NCI-H748 treated with DMSO at 0.1 percent for 48 hours (cell line): ENCODE measurements around the gene PHACTR1.

ENCODE experiments used
- DNase-seq: peaks from one replicate; lab custom pipeline; 2025; lab: John Stamatoyannopoulos, UW

PHACTR1 gene

DNA sequence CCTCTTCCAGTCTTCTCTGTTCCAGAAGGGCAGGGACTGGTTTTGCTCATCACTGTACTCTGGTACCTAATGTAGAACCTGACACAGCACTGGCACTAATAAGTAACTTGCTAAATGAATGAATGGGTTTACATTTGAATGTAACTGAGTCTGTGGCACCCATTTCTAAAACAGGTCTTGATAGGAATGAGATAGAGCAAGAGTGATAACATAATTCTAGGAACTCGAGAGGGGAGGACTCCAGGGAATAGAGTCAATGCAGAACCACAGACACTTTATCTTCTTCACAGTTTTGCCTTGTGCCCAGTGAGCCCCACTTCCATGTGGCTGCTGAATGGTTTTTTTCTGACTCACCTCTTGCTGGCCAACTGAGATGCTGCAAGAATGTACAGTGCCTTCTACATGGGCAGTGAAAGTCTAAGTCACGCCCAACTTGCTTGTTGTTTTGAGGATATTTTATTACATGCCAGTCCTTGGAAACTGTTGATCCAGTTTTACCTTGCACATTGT, 550.6 kb downstream of the PHACTR1 start:
- DNase-seq, result no peak

DNA sequence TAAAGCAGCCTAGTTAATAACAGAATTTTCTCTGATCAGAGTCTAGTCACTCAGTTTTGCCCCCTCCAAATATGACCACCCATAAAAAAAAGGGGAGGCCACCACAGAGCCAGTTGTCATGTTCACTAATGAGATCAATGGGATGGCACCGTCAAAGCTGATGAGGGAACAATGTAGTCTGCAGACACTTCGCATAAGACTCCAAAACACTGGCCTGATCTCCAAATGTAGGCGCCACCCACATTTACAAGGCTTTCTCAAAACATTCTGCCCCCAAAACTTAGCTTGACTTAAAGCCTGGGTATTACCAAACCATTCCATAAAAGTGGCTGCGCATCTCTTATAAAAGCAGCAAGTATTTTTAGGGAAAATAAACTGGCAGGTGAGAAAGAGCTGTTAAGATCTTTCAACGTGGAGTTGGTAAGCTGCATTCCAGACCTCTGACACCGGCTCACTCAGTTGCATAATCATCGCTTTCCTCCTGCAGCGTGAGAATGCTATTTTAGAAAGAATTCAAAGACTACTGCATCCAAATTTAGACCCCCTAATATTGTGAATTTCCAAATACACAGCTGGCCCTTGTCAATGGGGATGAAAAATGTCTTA, 552.4 kb downstream of the PHACTR1 start:
- no peak for DNase-seq

DNA sequence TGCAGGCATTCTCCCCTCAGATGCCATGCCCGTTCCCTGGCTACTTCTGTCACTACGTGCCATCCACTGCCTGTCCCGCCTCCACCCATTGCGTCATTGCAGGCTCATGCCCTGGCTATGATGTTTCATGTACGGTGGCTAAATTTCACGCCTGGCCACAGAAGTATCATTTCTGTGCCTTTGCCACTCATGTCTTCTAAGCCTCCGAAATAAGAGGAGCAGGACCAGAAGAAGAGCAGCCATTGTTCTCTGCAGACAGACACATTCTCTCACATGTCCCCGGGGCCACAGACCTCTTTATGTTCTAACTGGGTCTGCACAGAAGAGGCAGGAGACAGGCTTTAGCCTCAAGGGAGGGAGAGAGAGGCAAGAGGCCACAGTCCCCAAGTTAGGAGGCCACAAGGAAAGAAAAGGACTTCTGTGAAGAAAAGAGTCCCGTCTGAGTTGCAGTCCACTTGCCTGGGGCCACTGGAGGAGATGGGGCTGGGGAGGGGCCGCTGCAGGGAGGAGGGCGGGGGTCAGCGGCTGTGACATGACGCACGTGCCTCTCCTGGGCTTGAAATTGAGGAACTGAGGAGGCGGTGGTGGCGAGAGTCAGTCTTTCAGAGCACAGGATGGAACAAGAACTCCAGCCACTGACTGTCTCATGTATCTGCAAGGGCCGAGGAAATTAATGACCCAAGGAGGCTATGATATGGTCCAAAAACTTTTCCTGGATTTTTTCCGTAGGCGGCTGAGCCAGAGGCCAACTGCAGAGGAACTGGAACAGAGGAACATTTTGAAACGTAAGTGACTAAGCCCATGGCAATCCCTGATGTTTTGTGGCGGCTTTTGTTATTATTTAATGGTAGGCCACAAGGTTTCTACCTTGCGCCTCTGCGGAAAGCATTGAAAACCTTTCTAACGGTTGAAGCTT, 555.8 kb downstream of the PHACTR1 start:
- no peak for DNase-seq

DNA sequence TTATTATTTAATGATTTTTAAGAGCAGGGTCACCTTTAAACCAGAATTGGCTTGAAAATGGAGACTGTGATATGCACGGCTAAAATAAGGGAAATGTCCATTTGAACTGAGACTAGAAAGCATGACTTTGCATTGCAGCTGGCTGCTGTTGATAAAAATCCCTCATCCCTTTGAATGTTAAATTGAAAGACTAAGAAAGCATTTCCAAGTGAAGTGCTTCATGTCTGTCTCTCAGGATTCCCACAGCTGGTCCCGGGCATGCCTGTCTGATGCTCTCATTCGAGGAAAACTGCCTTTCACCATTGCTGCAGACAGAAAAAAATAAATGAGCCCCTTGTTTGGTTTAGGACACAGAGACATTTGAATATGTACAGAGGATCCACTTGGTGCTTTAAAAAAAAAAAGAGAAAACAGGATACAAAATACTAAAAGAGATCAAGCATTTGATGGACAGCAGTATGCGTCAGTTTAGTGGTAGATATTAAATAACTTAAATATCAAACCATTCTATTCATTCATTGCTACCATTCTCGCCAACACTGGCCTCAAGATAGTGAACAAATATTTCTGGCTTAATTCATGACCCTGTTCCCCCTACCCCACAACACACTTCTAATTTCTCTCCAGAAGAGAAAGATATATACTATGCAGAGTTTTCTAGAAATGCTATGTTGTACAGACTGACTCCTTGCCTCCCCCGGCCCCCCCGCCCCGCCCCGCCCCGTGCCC, 556.8 kb downstream of the PHACTR1 start:
- no peak for DNase-seq

DNA sequence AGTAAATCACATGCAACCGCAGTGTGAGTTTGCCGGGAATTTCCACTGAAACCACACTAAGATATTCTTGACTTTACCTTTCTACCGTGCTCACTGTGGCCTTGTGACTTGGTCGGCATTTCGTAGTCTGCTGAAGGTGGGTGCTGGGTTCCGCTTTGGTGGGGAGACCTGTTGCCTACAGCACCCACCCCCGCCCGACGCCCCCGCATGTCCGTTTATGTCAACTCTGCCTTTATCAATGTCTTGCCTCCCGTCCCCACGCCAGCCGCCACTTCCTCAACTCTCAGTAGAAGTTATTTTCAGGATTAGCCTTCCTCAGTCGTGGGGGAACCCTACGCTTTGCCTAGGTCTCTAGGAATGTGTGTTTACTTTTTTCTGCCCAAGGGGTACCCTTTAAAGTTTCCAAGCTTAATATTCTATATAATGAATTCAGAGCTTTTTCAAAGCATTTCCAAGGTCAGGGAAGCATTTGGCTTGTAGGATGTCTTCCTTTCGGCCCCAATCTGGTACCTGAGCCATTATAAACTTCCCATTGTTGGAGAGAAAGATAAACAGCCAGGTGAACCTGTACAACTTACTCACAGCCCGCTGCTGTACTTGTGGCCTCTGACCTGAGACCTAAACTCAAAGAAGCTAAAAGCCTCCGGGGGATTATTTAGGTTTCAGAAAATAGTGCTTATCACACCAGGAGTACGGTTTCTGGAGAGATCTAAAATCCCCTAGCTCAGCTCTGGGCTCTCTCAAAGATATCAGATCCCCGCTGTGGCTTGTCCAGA, 557.6 kb downstream of the PHACTR1 start:
- no peak for DNase-seq

DNA sequence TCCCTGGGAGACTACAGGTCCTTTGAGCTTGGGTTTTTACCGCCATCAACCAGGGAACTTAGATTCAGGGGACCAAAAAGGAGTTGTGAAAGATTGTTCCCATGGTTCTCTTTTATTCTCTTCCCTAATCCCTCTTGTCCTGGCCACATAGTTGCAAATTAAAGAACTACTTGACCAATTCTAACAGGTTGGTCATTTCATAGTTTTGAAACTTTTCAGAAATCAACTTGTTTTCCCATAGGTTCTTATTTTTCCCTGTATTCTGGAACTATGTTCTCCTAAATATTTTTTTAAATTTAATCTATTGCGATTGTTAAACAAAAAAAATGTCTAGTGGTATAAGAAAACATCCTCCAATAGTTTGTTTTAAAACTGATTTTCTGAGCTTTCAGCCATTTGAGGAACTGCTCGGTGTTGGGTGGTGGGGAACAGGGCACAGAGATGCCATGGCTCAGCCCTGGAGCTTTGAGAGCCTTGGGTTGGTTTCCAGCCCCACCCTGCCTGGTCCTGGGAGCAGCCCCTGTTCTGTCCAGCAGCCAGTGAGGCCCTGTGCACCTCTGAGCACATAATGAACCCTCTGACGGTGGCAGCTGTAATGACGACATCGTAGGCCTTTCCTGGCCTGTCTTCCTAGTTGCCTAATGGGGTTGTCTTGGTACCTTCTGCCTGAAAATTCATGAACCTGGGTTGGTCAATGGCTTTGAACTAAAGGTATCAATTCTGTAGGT, 558.3 kb downstream of the PHACTR1 start:
- DNase-seq, result no peak

DNA sequence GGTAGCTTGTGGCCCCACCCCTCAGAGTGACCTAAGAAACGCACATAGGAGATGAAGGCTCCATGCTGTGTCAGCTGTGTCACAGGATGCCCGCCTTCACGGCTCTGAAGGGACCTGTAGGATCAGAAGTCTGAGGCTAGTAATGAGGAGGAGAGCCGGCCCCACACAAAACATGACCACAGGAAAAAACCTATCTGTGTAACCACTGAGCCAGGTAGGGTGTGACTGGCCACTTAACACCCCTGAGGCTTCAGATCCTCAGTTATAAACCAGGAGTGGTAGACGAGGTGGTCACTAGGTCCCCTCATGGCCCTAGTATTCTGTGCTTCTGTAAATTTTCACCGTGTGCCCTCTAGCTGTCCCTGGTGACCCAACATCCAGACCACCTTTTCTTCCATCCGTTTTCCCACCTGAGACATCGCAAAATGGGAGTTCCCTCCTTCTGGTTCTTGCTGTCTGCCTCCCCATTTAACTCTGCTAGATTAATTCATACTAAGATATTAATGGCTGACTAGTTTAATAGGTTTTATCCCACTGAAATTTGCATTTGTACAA, 558.9 kb downstream of the PHACTR1 start:
- no peak for DNase-seq

DNA sequence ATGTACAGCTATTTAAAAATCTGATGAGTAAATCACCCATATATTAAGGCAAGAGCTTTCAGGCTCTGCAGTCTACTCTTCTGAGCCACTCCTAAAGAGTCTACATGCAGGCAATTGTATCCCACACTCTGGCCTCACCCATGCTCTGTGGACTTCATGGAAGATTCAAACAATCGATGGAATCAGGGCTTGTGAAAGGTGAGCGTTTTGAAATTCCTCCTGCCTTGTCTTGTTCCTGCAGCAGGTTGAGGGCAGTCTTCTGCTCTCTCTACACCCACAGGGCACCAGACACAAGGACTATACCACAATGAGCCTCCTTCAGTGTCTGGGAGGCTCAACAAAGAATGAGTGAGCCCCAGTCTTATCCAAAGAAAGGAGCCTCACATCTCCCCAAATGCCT, 560.7 kb downstream of the PHACTR1 start:
- no peak for DNase-seq

DNA sequence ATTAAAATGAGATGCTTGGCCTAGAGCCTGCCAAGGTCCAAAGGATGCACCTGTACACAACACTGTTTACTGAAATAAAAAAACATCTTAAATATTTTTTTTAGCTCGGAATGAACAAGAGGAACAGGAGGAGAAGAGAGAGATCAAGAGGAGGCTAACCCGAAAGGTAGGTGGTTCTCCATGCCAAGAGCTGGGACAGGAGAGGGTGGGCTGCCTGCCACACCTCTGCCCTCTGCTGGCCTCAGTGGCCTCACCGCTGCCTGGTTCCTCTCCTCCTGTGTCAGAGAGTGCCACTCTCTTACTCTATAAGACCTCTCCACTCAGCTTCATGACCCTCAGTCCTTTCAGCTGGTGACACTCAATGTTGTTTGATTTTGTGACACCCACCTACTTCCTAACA, 561.6 kb downstream of the PHACTR1 start:
- no peak for DNase-seq

DNA sequence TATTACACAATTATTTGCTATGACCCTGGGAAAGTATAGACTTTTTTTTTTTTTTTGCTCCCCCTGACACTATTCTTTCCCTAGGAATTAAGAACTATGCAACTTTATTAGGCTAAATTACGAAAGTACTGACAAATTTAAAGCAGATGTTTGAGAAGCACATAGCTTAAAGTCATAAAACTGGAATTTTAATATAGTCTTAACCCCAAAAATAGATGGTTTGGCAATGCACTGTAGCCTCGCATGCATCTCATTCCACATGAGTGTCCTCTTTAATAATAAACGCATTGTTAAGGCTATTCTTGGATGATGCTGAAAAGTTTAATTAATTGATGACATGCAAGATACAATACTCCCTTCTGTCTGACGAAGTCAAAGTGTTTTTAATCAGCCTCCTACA, 562.4 kb downstream of the PHACTR1 start:
- DNase-seq, result no peak

DNA sequence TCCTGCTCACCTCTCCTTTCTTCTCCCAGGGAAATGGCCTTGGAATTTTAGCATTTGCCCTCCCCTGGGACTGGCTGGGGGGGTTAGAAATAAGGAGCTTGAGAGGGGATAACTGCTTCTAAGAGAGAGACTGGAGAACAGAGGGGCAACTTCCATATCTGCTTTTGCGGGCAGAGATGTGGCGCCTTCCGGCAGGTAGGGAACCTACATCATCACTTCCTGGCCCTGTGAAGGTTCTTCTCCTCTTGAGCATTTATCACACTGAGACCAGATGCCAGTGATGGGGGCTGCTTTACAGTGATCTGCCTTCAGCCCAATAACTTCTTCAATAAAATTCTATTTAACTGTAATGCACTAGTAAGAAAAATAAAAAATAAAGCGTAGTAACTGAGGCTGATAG, 563.7 kb downstream of the PHACTR1 start:
- DNase-seq, result no peak

DNA sequence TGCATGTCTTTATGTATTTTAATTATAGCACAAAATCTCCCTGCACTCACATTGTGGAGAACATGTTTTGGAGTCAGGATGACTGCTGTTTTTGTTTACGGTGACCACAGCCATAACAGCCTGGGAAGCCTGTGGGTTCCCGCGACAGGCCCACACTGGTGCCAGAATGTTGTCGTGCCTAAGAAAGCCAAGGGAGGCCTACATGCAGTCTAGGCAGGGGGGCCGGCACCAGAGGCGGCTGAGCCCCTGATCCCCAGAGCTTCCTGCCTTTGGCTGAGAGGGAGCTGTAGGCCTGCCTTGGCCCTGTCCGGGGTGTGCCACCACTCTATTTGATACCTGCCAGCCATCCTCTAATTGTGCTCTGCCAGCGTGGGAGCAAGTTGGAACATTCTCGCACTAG, 565.1 kb downstream of the PHACTR1 start:
- DNase-seq, result no peak

DNA sequence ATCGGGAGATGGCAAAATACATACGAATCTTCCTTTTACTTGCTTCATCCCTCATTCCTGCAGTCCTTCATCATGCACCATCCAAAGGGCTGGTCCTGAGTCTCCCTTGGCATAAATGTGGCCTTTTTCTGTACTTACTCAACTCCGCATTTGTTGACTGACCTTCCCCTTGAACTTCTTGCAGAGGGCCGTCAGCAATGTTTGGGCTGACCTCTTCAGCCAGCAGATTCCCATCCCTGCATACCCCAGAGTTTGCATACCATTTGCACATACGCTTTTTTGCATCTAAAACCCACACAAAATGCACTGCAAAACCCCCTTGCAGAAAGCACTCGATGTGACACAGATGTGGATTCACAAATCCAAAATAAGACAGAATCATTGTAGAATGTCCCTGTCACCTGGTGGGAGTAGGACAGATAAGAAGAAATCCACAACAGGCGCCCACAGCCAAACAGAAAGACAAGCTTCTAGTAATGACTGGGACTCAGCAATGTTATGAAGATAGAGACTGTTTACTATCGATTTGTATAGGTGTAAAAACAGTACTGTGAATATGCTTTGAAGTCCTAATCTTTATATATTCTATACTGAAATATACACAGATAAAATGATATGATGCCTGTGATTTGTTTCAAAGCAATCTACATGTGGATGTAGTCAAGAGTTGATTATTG, 566.0 kb downstream of the PHACTR1 start:
- no peak for DNase-seq

DNA sequence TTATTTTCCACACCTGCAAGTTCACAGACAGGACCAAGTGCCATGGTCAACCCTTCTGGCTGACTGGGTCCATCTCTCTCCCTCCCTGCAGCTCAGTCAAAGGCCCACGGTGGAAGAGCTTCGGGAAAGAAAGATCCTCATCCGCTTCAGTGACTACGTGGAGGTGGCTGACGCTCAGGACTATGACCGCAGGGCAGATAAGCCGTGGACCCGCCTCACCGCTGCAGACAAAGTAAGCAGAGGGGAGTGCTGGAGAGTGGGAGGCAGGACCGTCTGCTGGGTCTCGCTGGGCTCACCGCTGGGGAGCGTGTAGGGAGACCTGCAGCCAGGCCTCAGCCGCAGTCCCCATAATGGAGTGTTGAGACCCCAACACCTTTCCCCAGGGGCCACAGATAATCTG, 566.8 kb downstream of the PHACTR1 start:
- DNase-seq, result no peak

DNA sequence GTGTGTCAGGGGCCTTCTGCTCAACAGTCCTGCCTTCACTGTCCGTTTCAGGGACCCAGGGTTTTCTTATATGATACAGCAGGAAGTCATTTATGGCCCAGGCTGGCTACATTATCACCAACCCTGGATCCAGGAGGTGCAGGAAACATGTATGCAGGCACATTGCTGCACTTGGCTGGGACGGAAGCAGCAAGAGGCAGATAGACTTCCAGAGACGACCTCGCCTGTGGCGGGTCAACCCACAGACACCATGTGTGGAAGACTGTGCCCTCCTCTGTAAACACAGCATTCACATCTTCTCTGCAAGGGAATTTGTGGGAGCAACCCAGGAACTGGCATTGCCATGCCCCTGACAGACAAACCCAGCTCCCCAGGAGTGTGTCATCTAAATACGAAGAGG, 568.1 kb downstream of the PHACTR1 start:
- no peak for DNase-seq

DNA sequence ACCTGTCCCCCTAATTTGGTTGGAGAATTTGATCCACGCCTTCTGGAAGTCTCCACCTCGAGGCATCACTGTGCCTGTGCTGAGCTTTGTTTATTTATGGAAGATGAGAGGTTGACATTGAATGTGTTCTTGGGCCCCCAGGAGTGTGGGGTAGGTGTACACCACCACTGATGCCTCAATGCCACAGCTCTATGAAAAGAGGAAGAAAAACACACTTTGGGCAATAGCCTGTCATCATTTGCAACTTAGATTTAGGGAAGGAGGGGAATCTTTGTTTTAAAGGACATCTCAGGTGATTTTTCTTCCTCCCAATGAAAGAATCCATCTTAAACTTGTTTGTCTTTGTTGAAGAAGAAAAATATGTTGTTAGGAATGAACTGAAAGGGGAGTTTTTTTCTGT, 569.1 kb downstream of the PHACTR1 start:
- DNase-seq, result no peak

DNA sequence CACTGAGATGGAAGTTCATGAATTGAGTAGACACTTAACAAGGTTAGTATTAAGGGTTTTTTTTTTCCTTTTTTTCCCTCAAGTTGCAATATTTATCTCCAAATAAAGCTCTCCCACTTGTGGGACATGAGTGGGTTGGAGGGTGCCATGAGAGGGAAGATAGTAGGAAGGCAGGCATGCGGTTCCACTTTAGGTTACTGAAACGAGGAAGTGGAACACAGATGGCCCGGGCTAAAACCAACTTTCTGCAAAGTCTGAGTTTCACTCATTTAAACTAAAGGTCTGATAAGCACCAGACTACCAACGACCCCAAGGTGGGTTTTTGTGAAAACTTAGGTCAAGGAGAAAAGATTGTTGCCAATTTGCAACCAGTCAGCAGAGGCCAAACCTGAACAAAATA, 569.6 kb downstream of the PHACTR1 start:
- DNase-seq, result no peak

DNA sequence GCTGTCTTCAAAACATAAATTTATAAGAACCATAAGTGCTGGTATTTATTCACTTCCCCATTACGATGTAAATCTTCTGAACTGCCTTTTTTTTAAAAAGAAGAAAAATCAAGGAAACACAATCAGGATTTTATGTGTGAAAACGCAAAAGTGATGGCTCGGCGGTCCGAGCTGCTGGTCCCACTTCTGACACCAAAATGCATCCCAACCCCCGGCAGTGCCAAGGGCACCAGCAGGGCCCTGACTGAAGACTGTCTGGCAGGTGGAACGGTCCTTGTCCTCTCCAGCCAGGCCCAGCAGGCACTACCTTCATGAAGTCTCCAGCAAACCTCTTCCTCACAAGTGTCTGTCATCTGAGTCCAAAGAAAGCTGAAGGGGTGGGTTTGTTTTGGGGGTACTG, 570.5 kb downstream of the PHACTR1 start:
- no peak for DNase-seq

DNA sequence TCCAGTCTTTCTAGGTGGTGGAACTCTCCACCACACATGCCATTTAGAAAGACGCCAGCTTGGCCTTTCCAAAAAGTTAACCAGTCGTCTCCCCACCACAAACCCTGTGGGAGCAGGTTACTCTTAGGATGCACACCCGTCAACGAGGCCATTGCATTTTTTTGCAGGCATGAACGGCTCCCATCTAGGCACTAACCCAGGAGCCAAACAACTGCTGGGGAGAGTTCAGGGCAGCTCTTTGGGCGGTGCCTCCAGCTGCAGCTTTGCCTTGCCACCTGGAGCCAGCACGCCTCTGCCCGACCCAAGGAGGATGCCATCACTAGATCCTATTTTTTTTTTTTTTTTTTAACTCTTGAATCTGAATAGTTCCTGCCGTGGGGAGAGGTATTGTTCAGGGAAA, 571.9 kb downstream of the PHACTR1 start:
- DNase-seq, result no peak

DNA sequence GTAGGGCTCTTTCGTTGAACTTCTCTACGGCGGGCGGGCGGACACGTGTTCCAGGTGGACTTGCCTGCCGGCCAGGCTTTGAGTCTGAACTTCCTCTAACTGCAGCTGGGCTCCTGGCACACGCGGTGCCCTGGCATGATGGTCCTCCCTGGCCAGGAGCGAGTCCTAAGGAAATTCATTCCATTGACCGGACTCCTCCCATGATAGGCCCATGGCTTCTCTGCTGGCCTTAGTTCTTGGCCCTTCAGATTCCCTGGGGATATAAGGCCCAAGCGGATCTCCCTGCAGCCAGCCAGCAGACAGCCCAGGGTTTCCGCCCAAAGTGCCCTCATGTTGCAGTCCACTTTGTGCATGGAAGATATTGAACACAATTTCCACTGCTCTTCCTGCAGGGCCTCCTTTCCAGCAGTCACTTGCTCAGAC, 572.4 kb downstream of the PHACTR1 start:
- DNase-seq, result no peak
